HTERT RPE-1 (cell line): ENCODE results near the gene ALDH8A1.
"Not testable (repeated sequence)": the region's sequence is repeated elsewhere in the genome, so short reads cannot be mapped to it uniquely, and the experiment has no call there.

Experiments used
- in situ Hi-C: fragments of 300-500 bp; cut with MboI; formaldehyde crosslinking; loops from 4 replicates; pipeline ENCODE4 v1.14.3; 2020; ENCODE audit warnings: low sequenced_read_pairs

The ALDH8A1 gene

DNA sequence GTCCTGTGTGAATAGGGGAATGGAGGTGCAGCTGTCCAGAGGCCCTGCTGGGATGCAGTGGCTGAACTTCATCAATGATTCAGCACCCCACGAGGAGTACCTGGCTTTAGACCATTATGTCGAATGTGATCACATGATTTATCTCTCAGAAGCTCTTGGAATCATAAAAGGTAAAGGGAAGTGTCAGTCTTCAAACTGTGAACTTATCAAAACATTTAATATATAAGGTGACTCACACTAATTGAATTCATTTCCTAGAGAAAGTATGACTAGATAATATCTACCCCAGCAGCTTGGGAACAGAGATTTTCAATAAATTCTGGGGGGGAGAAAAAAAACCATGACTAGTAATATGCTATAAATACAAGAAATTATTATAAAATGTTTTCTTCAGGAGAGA is 29.5 kb downstream of the ALDH8A1 start:
- in situ Hi-C loops, result no loop called here

GRCh38 chr6:134918418-134918961 is 31.4 kb downstream of the ALDH8A1 start:
- in situ Hi-C loops, result no loop called here

DNA sequence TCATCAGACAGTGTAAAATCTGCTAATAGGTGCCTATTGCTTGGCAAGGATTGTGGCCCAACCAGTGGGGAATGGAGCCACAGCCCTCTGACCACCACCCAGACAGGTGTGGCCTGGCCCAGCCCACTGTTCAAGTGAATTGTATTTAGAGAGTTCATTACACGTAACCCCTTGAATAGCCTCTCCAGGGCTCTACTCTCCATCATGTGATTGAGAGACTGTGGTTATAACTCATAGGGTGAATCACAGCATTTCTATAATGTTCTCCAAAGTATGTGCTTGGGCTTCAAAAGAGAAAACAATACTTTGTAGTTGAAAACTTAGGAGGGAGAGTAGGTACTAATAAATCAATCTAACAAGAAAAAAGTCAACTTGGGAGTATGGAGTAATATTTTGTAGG is 38.4 kb downstream of the ALDH8A1 start:
- in situ Hi-C loops, result no loop called here

DNA sequence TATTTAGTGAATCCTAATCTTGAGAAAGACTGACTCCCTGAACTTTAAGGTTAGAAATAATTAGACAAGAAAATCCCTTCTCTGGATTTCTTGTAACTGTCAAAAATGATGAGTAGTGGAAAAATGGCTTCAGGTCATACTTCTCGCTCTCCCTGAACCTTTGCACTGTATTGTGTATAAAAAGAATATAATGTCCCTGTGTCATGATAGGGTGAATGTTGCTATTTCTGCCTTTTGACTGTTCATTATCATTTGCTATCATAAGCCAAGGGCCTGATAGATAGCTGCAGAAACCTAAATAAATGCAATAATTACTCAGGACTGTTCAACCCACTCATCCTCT is 39.3 kb downstream of the ALDH8A1 start:
- in situ Hi-C loops, result no loop called here

DNA sequence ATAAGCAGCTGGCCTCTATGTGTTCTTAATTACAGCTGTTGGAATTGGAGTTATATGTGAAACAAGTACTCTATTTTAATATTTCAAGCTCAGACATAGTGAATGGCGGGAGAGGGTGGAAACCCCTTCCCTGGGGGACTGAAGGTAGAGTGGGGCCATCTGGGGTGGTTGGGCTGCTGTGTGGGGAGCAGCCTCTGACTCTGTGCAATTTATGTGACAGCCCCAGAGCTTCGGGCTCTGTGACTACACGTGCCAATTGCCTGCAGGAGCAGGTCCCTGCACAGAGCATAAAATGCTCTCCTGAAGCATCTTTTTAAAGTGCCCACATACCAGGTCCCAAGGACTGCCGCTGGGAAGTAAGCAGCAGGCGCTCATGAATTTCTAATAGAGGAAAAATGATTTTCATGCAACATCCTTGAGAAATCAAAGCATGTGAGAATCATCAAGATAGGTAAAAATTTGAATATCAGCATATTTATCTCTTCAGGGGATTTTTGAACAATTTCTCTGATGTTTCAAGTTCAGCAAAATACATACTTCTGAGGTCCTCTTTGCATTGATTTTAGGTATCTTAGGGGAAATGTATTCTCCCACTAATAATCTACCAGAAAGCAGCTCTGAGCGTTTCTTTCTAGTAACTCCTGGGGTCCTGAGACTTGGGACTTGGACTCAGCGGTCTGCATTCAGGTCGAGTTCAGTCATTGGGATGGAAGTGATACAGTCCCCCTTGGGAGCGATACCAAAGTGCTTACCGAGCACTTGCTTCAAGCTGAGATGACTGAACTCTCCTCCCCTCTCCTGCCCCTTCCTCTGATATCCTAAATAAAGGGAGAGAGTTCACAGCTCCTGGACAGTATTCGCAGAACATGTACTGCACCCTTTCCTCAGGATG is 40.0 kb downstream of the ALDH8A1 start:
- in situ Hi-C loops, result no loop called here

- in situ Hi-C loops, result no loop called here
Observed at GRCh38 chr6:134908906-134909516, 40.9 kb downstream of the ALDH8A1 start.

DNA sequence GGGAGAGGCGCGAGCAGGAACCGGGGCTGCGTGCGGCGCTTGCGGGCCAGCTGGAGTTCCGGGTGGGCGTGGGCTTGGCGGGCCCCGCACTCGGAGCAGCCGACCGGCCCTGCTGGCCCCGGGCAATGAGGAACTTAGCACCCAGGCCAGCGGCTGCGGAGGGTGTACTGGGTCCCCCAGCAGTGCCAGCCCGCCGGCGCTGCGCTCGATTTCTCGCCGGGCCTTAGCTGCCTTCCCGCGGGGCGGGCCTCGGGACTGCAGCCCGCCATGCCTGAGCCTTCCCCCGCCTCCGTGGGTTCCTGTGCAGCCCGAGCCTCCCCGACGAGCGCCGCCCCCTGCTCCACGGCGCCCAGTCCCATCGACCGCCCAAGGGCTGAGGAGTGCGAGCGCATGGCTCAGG is 45.2 kb downstream of the ALDH8A1 start:
- in situ Hi-C loops, result not testable (repeated sequence)

GRCh38 chr6:134903448-134903847 is 46.5 kb downstream of the ALDH8A1 start:
- in situ Hi-C loops, result no loop called here

GRCh38 chr6:134902936-134903335 is 47.0 kb downstream of the ALDH8A1 start:
- in situ Hi-C loops, result no loop called here

- in situ Hi-C loops, result no loop called here
Observed at GRCh38 chr6:134902074-134902861, 47.6 kb downstream of the ALDH8A1 start.

DNA sequence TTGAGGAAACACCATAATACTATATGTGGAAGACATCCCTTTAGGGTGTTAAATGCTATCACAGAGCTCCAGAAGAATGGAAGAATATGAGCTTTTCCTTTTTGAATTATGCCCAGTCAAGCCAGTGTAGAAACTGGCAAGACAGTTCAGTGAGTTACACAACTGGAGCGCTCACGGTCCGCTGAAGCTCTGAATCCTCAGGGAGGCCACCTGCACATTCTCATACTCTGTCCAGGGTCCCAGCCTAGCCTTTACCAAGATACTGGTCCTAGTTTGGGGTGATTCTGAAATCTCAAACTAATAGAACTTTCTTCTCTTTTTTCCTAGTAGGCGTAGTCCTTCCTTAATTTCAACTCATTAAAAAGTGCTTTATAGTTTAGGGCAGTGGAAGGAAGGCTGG is 51.3 kb downstream of the ALDH8A1 start:
- in situ Hi-C loops, result no loop called here

DNA sequence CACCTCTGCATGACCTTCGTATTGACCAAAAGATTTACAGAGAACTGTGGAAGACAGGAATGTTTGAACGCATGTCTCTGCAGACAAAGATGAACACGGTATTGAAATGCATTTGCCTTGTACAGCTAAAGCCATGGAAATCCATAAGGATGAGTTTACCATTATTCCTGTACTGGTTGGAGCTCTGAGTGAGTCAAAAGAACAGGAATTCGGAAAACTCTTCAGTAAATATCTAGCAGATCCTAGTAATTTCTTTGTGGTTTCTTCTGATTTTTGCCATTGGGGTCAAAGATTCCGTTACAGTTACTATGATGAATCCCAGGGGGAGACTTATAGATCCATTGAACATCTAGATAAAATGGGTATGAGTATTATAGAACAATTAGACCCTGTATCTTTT is 51.7 kb downstream of the ALDH8A1 start:
- in situ Hi-C loops, result not testable (repeated sequence)

DNA sequence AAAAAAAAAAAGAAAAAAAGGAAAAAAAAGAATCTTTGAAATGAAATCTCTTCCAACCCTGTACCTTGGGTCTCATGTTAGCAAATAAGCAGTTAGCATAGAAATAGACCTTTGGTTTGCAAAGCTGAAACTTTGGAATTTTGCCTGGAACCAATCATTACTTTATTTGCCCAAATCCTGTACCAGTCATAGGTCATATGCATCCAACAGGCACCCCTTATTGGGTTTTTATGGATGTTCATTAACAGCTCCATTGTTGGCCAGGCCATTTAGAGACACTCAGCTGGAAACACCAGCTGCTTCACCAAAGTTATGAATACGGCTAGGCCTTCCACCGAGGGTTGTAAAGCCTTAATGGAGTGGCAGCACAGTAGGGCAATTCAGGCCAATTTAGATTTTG is 53.0 kb downstream of the ALDH8A1 start:
- in situ Hi-C loops, result no loop called here

GRCh38 chr6:134894800-134895199 is 55.1 kb downstream of the ALDH8A1 start:
- in situ Hi-C loops, result no loop called here

GRCh38 chr6:134892362-134892761 is 57.5 kb downstream of the ALDH8A1 start:
- in situ Hi-C loops, result no loop called here

GRCh38 chr6:134891633-134892032 is 58.3 kb downstream of the ALDH8A1 start:
- in situ Hi-C loops, result no loop called here

DNA sequence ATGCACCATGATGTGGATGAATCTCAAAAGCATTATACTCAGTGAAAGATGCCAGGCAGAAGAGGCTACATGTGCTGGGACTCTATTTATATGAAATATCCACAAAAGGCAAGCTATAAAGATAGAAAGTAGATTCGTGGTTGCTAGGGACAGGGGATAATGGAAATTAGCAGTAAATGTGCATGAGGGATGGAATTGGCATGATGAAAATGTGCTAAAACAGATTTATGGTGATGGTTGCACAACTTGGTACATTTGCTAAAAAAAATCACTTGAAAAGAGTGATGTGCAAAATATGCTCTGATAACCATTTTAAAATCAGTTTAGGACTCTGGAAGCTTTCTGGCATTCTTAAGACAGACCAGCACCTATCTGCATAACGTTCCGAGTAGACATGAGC is 61.6 kb downstream of the ALDH8A1 start:
- in situ Hi-C loops, result no loop called here

GRCh38 chr6:134884752-134885151 is 65.1 kb downstream of the ALDH8A1 start:
- in situ Hi-C loops, result no loop called here

GRCh38 chr6:134883314-134883713 is 66.6 kb downstream of the ALDH8A1 start:
- in situ Hi-C loops, result no loop called here

- in situ Hi-C loops, result no loop called here
Observed at GRCh38 chr6:134882426-134883038, 67.4 kb downstream of the ALDH8A1 start.
